Suprapubic skin (tissue), 4 donors: ENCODE data around the gene MEIS1.

ENCODE experiments used
- EP300 ChIP-seq: sonication (generic); formaldehyde crosslinking; IDR thresholded peaks from one replicate; pipeline ENCODE4 v1.6.1; 2017; ENCODE audit warnings: antibody characterized with exemption
- POLR2A ChIP-seq, 2 donors: fragments of 450-650 bp; IDR thresholded peaks; one replicate each; pipeline ENCODE4 v1.6.1; 2017; ENCODE audit warnings: antibody characterized with exemption in 2 of 2, mild to moderate bottlenecking in 2 of 2, moderate library complexity in 2 of 2
- POLR2AphosphoS5 ChIP-seq, 3 donors: sonication (generic); formaldehyde crosslinking; IDR thresholded peaks; one replicate each; pipeline ENCODE4 v1.6.1; 2017; ENCODE audit warnings: antibody characterized with exemption in 3 of 3
- TF ChIP-seq, protein P1 (sequence below), 2 donors: fragments of 200-600 bp in 1 of 2; fragments of 450-650 bp in 1 of 2; sonication (generic) in 1 of 2; IDR thresholded peaks; one replicate each; pipeline ENCODE4 v1.5.1; 2016 to 2019; ENCODE audit warnings: antibody characterized with exemption in 2 of 2, mild to moderate bottlenecking in 1 of 2, moderate library complexity in 1 of 2

DNA sequence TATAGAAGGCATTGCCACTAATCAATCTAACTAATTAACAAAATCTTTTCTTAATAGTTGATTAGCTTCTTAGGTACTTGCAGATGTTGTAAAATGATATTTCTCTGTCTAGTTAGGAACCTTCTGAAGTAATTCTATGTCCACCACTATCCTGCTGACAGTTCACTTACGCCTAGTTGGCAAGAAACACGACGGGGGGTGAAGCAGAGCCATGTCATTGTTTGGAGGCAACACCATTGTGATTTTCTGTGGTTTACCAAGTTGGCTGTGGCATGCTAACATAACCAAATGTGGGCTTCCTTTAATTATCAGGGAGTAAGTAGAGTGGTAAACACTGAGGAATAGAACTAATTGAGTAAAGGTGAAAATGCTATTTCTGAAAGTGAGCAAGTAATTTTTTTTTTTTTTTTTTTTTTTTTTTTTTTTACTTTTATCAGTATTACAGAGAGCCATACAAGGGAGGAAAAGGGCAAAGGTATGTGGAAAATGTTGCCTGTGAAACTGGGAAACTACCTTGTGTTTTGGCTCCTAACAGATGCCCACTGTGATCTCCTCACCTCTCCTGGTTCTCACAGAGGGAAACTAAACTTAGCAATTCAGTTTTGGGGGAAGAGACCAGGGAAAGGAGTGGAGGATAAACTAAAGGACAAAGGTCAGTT is 126.8 kb downstream of the MEIS1 start:
- TF ChIP-seq, protein P1, sequence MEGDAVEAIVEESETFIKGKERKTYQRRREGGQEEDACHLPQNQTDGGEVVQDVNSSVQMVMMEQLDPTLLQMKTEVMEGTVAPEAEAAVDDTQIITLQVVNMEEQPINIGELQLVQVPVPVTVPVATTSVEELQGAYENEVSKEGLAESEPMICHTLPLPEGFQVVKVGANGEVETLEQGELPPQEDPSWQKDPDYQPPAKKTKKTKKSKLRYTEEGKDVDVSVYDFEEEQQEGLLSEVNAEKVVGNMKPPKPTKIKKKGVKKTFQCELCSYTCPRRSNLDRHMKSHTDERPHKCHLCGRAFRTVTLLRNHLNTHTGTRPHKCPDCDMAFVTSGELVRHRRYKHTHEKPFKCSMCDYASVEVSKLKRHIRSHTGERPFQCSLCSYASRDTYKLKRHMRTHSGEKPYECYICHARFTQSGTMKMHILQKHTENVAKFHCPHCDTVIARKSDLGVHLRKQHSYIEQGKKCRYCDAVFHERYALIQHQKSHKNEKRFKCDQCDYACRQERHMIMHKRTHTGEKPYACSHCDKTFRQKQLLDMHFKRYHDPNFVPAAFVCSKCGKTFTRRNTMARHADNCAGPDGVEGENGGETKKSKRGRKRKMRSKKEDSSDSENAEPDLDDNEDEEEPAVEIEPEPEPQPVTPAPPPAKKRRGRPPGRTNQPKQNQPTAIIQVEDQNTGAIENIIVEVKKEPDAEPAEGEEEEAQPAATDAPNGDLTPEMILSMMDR (IDR thresholded peaks at IDR 0.05), result no peak
- no peak for TF ChIP-seq POLR2AphosphoS5 (IDR thresholded peaks at IDR 0.05)
- no peak for TF ChIP-seq POLR2A (IDR thresholded peaks at IDR 0.05)
- TF ChIP-seq EP300, result no peak
